Caco-2 (cell line): Measurements from ENCODE around the gene ETV6. TPM values are rescaled to one million over a fixed set of nuclear protein-coding genes. Genes with fewer than 3 reads are reported as not detected.

Source experiments
- BruUV-seq: library from RNA; stranded (reverse); fragments of 400-500 nt; replicated peaks from 2 replicates; lab custom pipeline; 2021; lab: Mats Ljungman, UMichigan
- CTCF ChIA-PET: fragments of 300-600 bp; sonication (Branson Sonifier 250); formaldehyde crosslinking; loops from one replicate; lab custom pipeline; 2022; ENCODE audit warnings: antibody characterized with exemption; lab: Charles Lee
- POLR2A ChIA-PET: fragments of 300-600 bp; sonication (Branson Sonifier 250); formaldehyde crosslinking; loops from one replicate; lab custom pipeline; 2022; ENCODE audit warnings: antibody characterized with exemption; lab: Charles Lee
- DNase-seq, 2 experiments: peaks; one replicate each; pipeline versions ENCODE4 v3.0.0 to v3.0.0-alpha.2; 2020 to 2022
- H3K27me3 ChIP-seq: replicated peaks from 2 replicates; pipeline ENCODE4 v1.6.0; 2011; ENCODE audit warnings: low read length; ENCODE audit not compliant: control insufficient read depth, insufficient read depth
- H3K36me3 ChIP-seq: 2 replicates; pipeline ENCODE4 v1.5.1; 2011; ENCODE audit warnings: low read length; ENCODE audit not compliant: control insufficient read depth, insufficient read depth
- H3K4me1 ChIP-seq: fragments of 250-450 bp; sonication (Bioruptor Pico); 2 replicates; pipeline ENCODE4 v1.5.1; 2020; ENCODE audit warnings: mild to moderate bottlenecking
- H3K4me3 ChIP-seq: 2 replicates; pipeline ENCODE4 v1.5.1; 2011; ENCODE audit warnings: low read depth, mild to moderate bottlenecking, control low read depth, low read length
- H3K9me3 ChIP-seq: fragments of 250-450 bp; sonication (Bioruptor Pico); 2 replicates; pipeline ENCODE4 v1.5.1; 2020; ENCODE audit warnings: mild to moderate bottlenecking, moderate library complexity
- H3K27ac Mint-ChIP-seq: one replicate; pipeline ENCODE4 v1.8.0; 2022; ENCODE audit warnings: mixed read lengths; ENCODE audit not compliant: unreplicated experiment
- H3K27me3 Mint-ChIP-seq: one replicate; pipeline ENCODE4 v1.8.0; 2022; ENCODE audit warnings: mixed read lengths; ENCODE audit not compliant: insufficient read depth, unreplicated experiment
- H3K36me3 Mint-ChIP-seq: one replicate; pipeline ENCODE4 v1.8.0; 2022; ENCODE audit warnings: mild to moderate bottlenecking, mixed read lengths; ENCODE audit not compliant: insufficient read depth, unreplicated experiment
- H3K4me1 Mint-ChIP-seq: one replicate; pipeline ENCODE4 v1.8.0; 2022; ENCODE audit warnings: low read depth, mixed read lengths; ENCODE audit not compliant: unreplicated experiment
- H3K4me3 Mint-ChIP-seq: one replicate; pipeline ENCODE4 v1.8.0; 2022; ENCODE audit warnings: mild to moderate bottlenecking, moderate library complexity, mixed read lengths; ENCODE audit not compliant: unreplicated experiment
- H3K9me3 Mint-ChIP-seq: one replicate; pipeline ENCODE4 v1.8.0; 2022; ENCODE audit warnings: mixed read lengths; ENCODE audit not compliant: unreplicated experiment
- CTCF ChIP-seq, 2 experiments: fragments of 200-600 bp in 1 of 2; IDR thresholded peaks; 1 replicate in 1 of 2; 2 replicates in 1 of 2; pipeline versions ENCODE4 v1.5.1 to v1.8.0; 2011 to 2022; ENCODE audit warnings: antibody characterized with exemption in 1 of 2, control low read depth in 1 of 2, inconsistent platforms in 1 of 2, low read depth in 1 of 2, low read length in 1 of 2, mild to moderate bottlenecking in 1 of 2, moderate library complexity in 1 of 2; ENCODE audit not compliant: insufficient read depth in 1 of 2, severe bottlenecking in 1 of 2, unreplicated experiment in 1 of 2
- intact Hi-C: fragments of 100-400 bp; cut with micrococcal nuclease; formaldehyde crosslinking; loops from one replicate; pipeline ENCODE4 v1.10.0; 2022; ENCODE audit not compliant: unreplicated experiment
- total RNA-seq: library from RNA; stranded (reverse); gene quantifications from 2 replicates; pipeline ENCODE4 v1.2.3, GENCODE V29; 2022

ETV6 gene
- total RNA-seq, 1 experiment from 2014 or later = 15.6 TPM

- Histone ChIP-seq H3K4me3 (no peak overlapping the region), H3K36me3 (no peaks in the 10 kb centered on the region), H3K27me3 (no peaks in the 10 kb centered on the region), H3K9me3 (no peaks in the 10 kb centered on the region), H3K4me1 (no peaks in the 10 kb centered on the region)
- intact Hi-C loops = no loop called here
- H3K9me3 Mint-ChIP-seq = no peaks in the 10 kb centered on the region
- CTCF ChIA-PET = interaction anchor here (0.8 kb wide), 1 partner anchor 678 kb away, joined by 4 read pairs; no protein-coding TSS in a partner anchor
- POLR2A ChIA-PET = no interaction called here
- no TSS peak for BruUV-seq
- no peak overlapping the region for H3K27ac Mint-ChIP-seq
- H3K36me3 Mint-ChIP-seq = no peaks in the 10 kb centered on the region
- H3K27me3 Mint-ChIP-seq = no peaks in the 10 kb centered on the region
- no peak for DNase-seq
- no peak overlapping the region for H3K4me3 Mint-ChIP-seq
- TF ChIP-seq CTCF (IDR thresholded peaks at IDR 0.05; ENCODE audit: insufficient read depth in 1 of 2, low read depth in 1 of 2, low read length in 1 of 2, severe bottlenecking in 1 of 2, unreplicated experiment in 1 of 2) = no peak
- H3K4me1 Mint-ChIP-seq = no peaks in the 10 kb centered on the region
These were observed 49.3 kb downstream of the ETV6 start for GRCh38 chr12:11698729-11699128.

DNA sequence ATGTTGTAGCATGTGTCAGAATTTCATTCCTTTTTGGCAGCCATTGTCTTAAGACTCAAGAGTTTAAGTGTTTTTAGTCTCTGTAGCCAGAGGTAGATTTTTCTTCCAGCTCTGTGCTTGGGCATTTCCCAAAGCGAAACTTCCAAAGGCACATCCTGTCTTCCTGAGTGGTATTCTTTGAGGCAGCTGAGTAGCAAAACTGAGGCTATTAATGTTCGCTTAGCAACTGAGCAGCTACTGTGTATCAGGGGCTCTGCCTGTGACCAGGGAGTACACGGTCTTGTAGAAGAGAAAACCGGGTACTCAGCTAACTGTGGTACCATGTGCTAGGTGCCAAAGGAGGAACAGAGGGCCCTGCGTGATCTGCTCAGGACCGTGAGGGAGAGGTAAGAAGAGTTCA lies 52.0 kb downstream of the ETV6 start:
- intact Hi-C loops = no loop called here
- Mint-ChIP-seq H3K27me3 (no peaks in the 10 kb centered on the region), H3K9me3 (no peaks in the 10 kb centered on the region), H3K36me3 (no peaks in the 10 kb centered on the region), H3K4me1 (peaks cover 9% of the 10 kb centered on the region), H3K4me3 (no peak overlapping the region), H3K27ac (no peak overlapping the region)
- Histone ChIP-seq H3K4me3 (no peak overlapping the region), H3K4me1 (peaks cover 10% of the 10 kb centered on the region), H3K36me3 (no peaks in the 10 kb centered on the region), H3K27me3 (no peaks in the 10 kb centered on the region), H3K9me3 (no peaks in the 10 kb centered on the region)
- no peak for DNase-seq
- no peak for TF ChIP-seq CTCF (IDR thresholded peaks at IDR 0.05; ENCODE audit: insufficient read depth in 1 of 2, low read depth in 1 of 2, low read length in 1 of 2, severe bottlenecking in 1 of 2, unreplicated experiment in 1 of 2)
- ChIA-PET CTCF (no interaction called here), POLR2A (interaction anchor here (0.5 kb wide), 1 partner anchor 12 kb away, joined by 4 read pairs; no protein-coding TSS in a partner anchor)
- BruUV-seq = no TSS peak

DNA sequence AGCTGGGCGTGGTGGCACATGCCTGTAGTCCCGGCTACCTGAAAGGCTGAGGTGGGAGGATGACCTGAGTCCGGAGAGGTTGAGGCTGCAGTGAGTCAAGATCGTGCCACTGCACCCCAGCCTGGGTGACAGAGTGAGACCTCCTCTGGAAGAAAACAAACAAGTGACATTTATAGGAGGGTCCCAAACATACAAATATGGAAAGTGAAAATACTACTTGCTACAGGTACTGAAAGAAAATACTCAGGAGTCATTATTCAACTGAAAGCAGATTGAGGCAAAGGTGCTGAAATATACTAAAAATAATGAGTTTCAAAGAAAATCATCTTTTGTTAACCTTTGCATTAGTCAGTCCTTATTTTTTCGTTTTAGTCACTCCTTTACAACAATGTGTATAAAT lies 53.5 kb downstream of the ETV6 start:
- Histone ChIP-seq H3K27me3 (no peaks in the 10 kb centered on the region), H3K4me3 (no peak overlapping the region), H3K9me3 (no peaks in the 10 kb centered on the region), H3K4me1 (peaks cover 18% of the 10 kb centered on the region), H3K36me3 (no peaks in the 10 kb centered on the region)
- no peak overlapping the region for H3K4me3 Mint-ChIP-seq
- TF ChIP-seq CTCF (IDR thresholded peaks at IDR 0.05; ENCODE audit: insufficient read depth in 1 of 2, low read depth in 1 of 2, low read length in 1 of 2, severe bottlenecking in 1 of 2, unreplicated experiment in 1 of 2) = no peak
- no peaks in the 10 kb centered on the region for H3K36me3 Mint-ChIP-seq
- ChIA-PET POLR2A (no interaction called here), CTCF (no interaction called here)
- peaks cover 18% of the 10 kb centered on the region for H3K4me1 Mint-ChIP-seq
- intact Hi-C loops = no loop called here
- H3K27ac Mint-ChIP-seq = no peak overlapping the region
- DNase-seq = no peak
- no peaks in the 10 kb centered on the region for H3K9me3 Mint-ChIP-seq
- BruUV-seq = no TSS peak
- no peaks in the 10 kb centered on the region for H3K27me3 Mint-ChIP-seq
